ENCODE measurements around the gene ZBTB3.

Gene ZBTB3

DNA sequence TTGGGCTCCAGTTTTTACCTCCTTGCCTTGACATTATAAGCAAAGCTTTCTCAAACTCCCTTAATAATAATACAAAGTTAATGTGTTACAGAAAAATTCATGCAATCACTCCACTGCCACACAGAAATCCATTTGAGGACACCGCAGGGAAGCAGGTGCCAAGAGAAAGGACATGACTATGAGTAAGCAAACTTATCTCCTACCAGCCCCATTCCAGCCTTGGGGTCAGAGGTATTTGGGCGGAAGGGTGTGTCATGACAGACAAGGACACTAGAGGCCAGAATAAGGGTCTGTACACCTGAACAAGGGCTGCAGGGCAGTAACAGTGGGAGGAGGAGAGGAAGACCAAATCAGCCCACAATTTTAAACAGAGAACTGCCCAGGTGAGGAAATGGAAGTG is 40.6 kb downstream of the ZBTB3 start:
- no peak overlapping the region for H3K4me3 ChIP-seq (ENCODE audit: low read depth, low read length)
- no peak for TF ChIP-seq CTCF (IDR thresholded peaks at IDR 0.05; ENCODE audit: low read depth, low read length)

DNA sequence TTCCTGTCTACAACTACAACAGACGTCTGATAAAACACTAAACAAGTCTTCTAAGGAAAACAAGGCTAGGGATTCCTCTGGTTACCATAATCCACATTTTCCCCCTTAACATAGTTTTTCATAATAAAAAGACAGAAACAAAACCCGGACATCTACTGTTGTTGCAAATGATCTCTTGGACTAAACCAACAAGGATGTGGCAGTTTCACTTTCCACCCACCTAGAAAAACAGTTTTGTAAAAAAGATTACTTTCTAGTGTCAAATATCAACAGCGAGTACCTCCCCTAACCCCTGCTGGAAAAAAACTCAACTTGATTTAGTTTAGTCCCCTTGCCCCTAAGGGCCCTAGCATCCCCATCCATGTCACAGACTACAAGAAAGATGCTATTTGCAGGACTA is 41.1 kb downstream of the ZBTB3 start:
- TF ChIP-seq CTCF (IDR thresholded peaks at IDR 0.05; ENCODE audit: low read depth, low read length), result no peak
- H3K4me3 ChIP-seq (ENCODE audit: low read depth, low read length), result no peak overlapping the region

- H3K4me3 ChIP-seq (ENCODE audit: low read depth, low read length), result no peak overlapping the region
- TF ChIP-seq CTCF (IDR thresholded peaks at IDR 0.05; ENCODE audit: low read depth, low read length), result no peak
These were observed 41.6 kb downstream of the ZBTB3 start for GRCh38 chr11:62712276-62712812.

DNA sequence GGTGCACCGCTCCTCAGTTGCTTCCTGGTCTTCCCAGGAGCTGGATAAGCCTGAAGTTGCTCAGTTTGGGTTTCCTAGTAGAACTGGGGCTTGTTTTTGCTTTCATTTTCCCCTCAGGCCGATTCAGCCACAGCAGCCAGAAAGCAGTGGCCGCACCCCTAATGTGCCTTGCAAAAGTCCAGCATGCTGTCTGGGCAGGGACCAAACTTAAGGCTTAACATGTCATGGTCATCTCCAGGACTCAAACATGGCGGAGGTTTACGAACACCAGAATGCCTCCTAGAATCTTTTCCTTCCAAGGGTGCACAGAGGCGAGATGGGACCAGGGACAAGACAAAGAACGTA is 44.0 kb downstream of the ZBTB3 start:
- H3K4me3 ChIP-seq (ENCODE audit: low read depth, low read length), result peak overlapping the region; percentile 60
- TF ChIP-seq CTCF (IDR thresholded peaks at IDR 0.05; ENCODE audit: low read depth, low read length), result no peak

- no peak for TF ChIP-seq CTCF (IDR thresholded peaks at IDR 0.05; ENCODE audit: low read depth, low read length)
These were observed 44.5 kb downstream of the ZBTB3 start for GRCh38 chr11:62709247-62710000.

DNA sequence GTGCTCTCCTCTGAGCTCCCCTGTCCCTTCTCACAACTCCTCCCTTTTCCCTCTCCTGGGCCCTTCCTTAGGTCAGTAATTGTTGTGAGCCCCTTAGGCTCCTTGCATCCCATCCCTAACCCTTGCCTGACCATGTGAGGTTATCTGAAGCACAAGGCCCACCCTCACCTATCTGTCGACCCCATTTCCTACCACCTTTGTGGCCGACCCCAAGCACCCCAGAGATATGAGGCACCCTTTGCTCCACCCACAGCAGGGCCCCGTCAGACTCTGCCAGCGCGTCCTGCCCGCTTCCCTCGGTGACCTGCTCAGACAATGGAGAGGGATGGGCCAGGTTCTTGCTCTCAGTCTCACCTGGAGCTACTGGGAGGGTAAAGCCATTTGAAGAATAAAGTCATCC is 45.2 kb downstream of the ZBTB3 start:
- no peak for TF ChIP-seq CTCF (IDR thresholded peaks at IDR 0.05; ENCODE audit: low read depth, low read length)
- peak overlapping the region; percentile 60 for H3K4me3 ChIP-seq (ENCODE audit: low read depth, low read length)

More at GRCh38 chr11:62709247-62710000, 44.5 kb downstream of the ZBTB3 start:
- peak overlapping the region; percentile 60 for H3K4me3 ChIP-seq (ENCODE audit: low read depth, low read length)

DNA sequence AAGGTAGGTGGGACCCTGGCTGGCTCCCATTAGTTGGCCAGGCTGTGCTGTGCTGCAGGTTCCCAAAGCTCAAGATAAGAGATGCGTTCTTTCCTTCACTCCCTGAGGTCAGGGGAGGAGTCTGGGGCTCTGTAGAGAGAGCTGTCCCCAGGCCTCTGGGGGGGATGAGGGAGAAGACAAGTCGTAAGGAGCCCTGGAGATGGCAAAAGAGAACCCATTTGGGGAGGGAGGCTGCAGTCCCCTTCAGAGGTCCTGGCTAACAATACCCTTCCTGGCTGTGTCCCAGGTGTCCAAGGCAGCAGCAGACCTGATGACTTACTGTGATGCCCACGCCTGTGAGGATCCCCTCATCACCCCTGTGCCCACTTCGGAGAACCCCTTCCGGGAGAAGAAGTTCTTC is 45.6 kb downstream of the ZBTB3 start:
- TF ChIP-seq CTCF (IDR thresholded peaks at IDR 0.05; ENCODE audit: low read depth, low read length), result no peak
- H3K4me3 ChIP-seq (ENCODE audit: low read depth, low read length), result peak overlapping the region; percentile 60; the same call in 1 of the 2 replicates

Data from WI38 (cell line).